Endothelial cell of umbilical vein (primary cell): ENCODE results near the gene RAB39A.

Experiments used
- CTCF ChIP-seq, 2 donors: IDR thresholded peaks; 1 replicate in 1 of 2; 2 replicates in 1 of 2; pipeline ENCODE4 v1.5.1; 2011; ENCODE audit warnings: low read length in 2 of 2, mild to moderate bottlenecking in 2 of 2, moderate library complexity in 2 of 2, control low read depth in 1 of 2, inconsistent platforms in 1 of 2, low read depth in 1 of 2; ENCODE audit not compliant: insufficient read depth in 1 of 2; ENCODE audit errors: extremely low read depth in 1 of 2
- EZH2 ChIP-seq: IDR thresholded peaks from 2 replicates; pipeline ENCODE4 v1.6.1; 2012; ENCODE audit warnings: borderline replicate concordance, low read depth, mild to moderate bottlenecking, moderate library complexity, low read length, inconsistent platforms; ENCODE audit not compliant: severe bottlenecking
- POLR2A ChIP-seq: IDR thresholded peaks from 2 replicates; pipeline ENCODE4 v1.6.1; 2012; ENCODE audit warnings: low read depth, mild to moderate bottlenecking, control low read depth, low read length

GRCh38 chr11:107956543-107956942 is 28.3 kb downstream of the RAB39A start:
- TF ChIP-seq EZH2 (no peak), CTCF (IDR thresholded peaks at IDR 0.05; ENCODE audit: extremely low read depth in 1 of 2, insufficient read depth in 1 of 2, low read depth in 1 of 2, low read length in 2 of 2) (no peak), POLR2A (no peak)
